ENCODE data around the gene PIGQ.
"Not testable (repeated sequence)": the region's sequence is repeated elsewhere in the genome, so short reads cannot be mapped to it uniquely, and the experiment has no call there.

GRCh38 chr16:597655-598054 lies 27.9 kb downstream of the PIGQ start:
- TF ChIP-seq YY1 (IDR thresholded peaks at IDR 0.05; ENCODE audit: insufficient read depth, insufficient read length); SUZ12 (IDR thresholded peaks at IDR 0.05; ENCODE audit: extremely low read depth, insufficient read depth, insufficient read length): not testable (repeated sequence)

Measured in NT2/D1 (cell line).